Stimulated activated naive CD4-positive, alpha-beta T cell (primary cell): ENCODE measurements around the gene EXT2.

Experiments
- DNase-seq, 6 experiments: peaks; one replicate each; lab custom pipeline; 2025; lab: John Stamatoyannopoulos, UW

EXT2 gene

DNA sequence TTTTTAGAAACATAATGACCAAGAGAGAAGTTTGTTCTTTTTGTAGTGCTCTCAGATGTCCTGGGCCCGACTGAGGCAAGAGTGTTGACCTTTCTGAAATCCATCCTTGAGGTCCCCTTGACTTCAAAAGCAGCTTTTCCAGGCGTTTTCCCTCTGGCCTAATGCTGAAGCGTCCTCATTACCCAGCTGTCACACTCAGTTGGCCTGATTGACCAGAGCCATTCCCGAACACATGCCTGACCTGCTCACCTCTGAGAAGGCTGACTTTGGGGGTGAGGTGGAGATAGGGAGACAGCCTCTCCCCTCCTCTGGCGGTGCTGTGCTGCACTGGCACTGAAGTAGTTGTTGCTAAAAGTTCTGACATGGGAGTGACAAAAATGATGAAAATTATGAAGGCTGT, 147.6 kb downstream of the EXT2 start:
- DNase-seq, result no peak

GRCh38 chr11:44243595-44244343, 148.3 kb downstream of the EXT2 start:
- DNase-seq, result no peak

DNA sequence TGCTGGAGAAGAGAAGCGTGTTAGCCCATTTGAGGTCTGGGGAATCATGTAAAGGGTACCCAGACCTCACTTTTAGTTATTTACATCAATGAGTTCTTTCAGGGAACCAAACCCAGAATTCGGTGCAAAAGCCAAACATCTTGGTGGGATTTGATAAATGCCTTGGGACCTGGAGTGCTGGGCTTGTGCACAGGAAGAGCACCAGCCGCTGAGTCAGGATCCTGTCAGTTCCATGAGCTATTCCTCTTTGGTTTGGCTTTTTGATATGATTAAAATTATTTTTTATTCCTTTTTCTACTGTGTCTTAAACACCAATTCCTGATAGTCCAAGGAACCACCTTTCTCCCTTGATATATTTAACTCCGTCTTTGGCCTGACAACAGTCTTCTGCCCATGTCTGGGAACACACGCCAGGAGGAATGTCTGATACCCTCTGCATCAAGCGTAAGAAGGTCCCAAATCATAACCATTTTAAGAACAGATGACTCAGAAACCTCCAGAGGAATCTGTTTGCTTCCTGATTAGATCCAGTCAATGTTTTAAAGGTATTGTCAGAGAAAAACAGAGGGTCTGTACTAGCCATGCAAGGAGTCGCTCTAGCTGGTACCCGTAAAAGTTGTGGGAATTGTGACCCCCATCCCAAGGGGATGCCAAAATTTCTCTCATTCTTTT, 149.3 kb downstream of the EXT2 start:
- DNase-seq, result no peak

- no peak for DNase-seq
Measured at GRCh38 chr11:44246726-44247125, 151.2 kb downstream of the EXT2 start.

DNA sequence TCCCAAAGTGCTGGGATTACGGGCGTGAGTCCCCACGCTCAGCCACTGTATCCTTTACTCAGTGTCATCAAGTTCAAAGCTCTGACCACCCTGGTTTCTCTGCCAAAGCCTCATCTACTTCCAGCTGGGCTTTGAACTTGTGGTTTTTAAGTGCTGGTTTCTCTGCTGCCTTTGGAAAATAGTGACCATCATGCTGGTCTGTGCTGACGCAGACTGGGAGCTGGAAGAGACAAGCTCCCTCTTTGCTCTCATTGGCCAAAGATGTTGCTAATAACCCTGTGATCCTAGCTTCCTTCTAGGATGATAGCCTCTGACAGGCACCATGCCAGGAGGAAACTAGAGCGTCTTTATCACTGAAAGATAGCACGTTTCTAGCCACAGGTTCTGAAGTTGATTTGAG, 152.0 kb downstream of the EXT2 start:
- DNase-seq, result no peak

DNA sequence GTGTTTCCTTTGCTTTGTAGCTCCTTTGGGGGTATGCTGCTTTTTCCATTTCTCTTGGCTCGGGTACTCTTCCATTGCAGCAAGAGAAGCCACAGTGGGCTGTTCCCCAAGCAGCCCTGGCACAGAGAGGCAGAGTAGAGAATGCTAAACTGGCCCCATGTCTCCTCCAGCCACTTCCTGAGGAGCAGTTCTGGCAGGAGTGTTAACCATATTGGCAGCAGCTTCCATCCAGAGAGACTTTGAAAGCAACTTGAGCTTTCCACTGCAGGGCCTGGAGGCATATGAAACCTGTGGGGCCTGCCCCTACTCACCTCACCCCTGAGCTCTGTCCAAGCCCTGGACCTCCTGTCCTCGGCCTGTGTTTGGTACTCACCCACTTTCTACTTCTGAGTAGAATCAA, 152.6 kb downstream of the EXT2 start:
- DNase-seq, result no peak

DNA sequence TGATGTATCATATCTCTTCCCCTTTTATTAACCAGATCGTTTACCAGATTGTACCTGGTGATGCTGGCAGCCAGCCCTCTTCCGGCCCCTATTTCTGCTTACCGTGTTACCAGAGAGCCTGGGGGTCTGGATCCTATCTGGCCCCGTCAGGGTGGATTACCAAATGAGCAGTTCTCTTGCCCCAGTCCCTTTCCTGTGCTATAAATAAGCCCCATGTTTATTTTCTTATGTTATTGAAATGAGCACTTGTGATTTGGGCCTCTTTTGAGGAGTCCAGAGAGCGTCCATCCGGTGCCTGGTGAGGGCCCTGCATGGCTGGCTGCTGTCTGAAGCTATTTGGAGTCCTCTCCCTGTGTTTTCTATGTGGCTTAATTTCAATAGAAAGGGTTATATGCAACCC, 154.9 kb downstream of the EXT2 start:
- no peak for DNase-seq

DNA sequence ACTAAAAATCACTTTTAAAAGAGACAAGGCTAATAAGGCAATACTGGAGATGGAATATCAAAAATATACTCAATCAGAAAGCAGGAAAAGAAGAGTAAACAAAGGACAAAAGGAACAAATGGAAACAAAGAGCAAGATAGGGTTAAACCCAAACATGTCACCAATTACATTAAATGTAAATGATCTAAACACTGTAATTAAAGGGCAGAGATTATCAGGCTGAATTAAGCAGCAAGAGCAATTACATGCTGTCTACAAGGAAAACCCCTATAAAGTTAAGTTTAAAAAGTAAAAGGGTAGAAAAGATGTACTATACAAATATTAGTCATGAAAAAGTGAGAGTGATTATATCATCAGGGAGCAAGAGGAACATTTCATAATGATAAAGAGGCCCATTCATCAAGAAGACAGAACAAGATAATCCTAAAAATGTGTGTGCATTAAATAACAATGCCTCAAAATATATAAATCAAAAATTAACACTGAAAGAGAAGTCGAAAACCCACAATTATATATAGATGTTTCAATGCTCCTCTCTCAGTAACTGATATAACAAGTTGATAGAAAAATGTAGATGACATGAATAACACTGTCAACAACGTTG, 157.6 kb downstream of the EXT2 start:
- no peak for DNase-seq

DNA sequence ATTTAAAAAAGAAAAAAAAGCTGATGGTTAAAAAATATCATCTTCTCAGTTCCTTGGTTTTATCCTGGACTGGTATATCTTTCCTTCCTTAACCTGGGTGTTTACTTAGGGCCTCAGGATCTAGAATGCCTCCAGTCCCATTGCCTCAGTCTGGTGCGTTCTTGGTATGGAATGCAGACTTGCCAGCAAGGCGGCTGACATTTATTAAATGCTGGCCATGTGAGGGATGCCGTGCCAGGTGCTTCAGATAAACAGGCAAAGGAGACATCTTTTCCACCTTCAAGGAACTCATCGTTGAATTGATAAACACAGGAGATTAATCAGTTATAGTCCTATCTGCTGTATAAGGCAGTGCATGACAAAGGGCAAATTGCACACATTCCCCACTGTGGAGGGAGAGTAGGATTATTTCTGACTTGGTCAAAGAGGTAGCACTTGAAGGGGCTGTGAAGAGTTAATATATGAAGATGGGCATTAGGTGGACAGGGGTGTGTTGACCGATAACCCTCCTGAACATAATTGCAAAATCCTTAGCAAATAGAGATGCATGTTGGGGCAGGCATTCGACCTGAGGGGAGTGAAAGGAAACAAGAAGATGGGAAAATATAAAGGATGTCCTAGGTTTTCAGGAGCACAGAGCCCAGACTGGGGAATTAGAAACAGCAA, 160.1 kb downstream of the EXT2 start:
- no peak for DNase-seq

DNA sequence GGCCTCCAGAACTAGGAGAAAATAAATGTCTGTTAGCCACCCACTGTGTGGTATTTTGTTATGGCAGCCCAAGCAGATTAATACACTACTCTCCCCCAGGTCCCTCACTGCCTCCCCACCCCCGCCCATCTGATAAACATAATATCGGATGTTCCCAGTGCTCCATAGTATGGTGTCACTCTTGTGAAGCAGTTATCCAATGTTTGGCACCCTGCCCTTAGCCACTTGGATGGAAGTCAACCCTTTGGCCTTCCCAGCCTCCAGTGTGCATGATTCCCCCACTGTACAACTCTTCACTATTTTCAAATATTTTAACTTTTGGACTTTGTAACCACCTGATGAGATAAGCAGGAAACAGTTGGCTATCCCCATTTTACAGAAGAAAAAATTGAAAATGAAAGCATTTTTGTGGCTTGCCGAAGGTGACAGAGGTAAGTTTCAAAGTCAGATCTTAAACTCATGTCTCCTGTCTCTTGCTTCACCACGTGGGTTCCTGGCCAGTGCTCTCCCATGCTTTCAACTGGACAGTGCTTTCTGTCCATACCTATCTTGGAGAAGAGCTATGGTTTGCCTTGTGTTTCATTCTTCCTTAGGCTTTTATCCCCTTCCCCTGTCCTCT, 161.3 kb downstream of the EXT2 start:
- DNase-seq, result no peak

DNA sequence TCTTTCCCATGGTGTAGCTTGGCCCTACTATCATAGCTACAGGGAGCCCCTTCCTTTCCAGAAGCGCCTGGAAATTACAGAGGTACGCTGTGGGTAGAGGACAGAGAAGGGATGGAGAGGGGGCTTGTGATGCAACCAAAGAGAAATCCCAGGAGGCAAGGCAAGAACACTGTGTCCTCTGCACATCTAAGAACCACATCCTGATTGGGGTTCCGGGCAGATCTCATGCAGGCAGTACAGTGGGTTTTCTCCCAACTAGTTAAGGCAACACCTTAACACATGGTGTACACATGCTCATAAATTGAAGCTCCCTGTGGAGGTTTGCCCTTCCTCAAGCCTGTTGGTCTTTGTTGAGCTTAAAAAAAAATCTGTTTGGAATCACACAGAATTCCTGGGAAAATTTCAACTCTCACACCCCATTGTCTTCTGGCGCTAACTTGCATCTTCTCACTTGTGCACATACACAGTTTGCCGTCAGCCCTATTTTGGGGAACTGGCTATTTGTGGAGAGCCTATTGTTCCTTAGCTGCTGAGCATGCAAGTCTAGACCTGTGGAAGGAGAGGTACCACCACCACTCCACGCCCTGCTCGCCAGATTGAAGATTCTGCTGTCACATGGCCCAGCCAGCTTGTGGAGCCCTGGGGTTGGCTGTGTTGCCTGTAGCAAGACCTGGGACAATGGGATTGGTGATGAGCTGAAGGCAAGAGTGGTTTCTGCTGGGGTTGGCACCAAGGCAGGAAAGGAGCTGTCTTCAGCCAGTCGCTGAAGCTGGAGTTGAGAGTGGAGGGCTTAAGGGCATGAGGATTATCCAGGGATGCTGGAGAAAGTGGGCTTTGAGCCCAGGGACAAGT, 162.1 kb downstream of the EXT2 start:
- no peak for DNase-seq

DNA sequence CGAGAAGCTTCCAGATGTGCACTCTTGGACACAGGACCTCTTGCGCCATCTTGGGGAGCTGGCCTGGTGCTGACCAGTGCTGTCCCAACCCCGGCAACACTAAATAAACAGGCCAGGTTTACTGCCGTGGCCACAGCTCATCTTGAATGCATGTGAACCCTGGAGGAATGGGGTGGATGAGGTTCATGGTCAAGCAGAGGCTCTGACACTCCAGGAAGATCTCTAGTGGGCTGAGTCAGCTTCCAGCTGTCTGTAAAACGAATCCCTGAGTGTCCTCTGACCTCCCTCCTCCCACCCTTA, 162.7 kb downstream of the EXT2 start:
- DNase-seq, result no peak

DNA sequence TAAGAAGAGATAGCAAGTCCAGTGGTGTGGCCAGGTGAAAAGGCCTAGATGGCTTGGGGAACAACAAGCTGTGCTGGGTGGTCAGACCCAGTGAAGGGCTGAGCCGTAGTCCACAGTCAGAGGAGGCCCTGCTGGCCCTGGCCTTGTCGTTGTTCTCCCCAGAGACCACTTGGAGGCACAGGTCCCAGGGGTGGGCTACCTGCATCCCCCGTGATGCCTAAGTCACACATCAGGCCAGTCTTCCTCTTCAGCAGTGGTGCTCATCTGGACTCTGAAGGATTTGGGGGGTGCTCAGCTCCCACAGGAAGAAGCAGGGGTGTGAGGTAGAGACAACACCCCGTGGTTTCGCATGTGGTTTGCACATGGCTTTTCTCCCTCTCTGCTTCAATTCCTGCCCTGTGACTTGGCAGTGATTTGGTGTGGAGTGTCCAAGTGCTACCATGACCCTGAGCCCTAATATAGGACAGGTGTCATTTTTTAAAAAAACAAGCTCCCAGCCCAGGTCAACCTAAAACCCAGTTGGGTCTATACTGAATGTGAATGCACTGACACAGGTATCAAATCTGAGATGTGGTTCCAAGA, 163.5 kb downstream of the EXT2 start:
- DNase-seq, result no peak

GRCh38 chr11:44260081-44260480, 164.6 kb downstream of the EXT2 start:
- DNase-seq, result no peak

- DNase-seq, result no peak
Measured at GRCh38 chr11:44261800-44262591, 166.5 kb downstream of the EXT2 start.

- no peak for DNase-seq
Measured at GRCh38 chr11:44263738-44264437, 168.4 kb downstream of the EXT2 start.

DNA sequence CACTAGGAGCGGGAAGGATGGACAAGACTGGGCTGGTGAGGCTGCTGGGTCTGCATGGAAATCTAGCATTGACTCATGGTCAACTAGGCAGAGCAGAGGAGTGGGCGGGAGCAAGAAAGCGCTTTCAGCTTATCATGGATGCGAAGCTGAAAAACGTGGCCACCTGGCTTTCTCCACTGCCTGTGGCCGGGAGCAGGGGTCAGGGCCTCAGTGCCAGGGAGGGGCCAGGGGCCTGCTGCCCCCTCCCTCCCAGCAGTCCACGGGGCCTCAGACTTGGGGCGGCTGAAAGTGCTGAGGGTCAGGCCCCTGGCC, 168.9 kb downstream of the EXT2 start:
- no peak for DNase-seq

- DNase-seq, result no peak
Measured at GRCh38 chr11:44264761-44265160, 169.3 kb downstream of the EXT2 start.

- no peak for DNase-seq
Measured at GRCh38 chr11:44266056-44266780, 170.7 kb downstream of the EXT2 start.
